ENCODE results near the gene GPRIN3. TPM values are rescaled to one million over a fixed set of nuclear protein-coding genes. Genes with fewer than 3 reads are reported as not detected.

The GPRIN3 gene
- total RNA-seq, 2 donors from 2014 or later: 5.7 to 9.0 TPM

- no peak for TF ChIP-seq CTCF (IDR thresholded peaks at IDR 0.05)
- Histone ChIP-seq H3K27ac (no peak overlapping the region), H3K4me1 (ENCODE audit: control insufficient read depth in 1 of 2, low read depth in 2 of 2) (no peaks in the 10 kb centered on the region), H3K4me3 (no peak overlapping the region), H3K36me3 (no peaks in the 10 kb centered on the region), H3K9me3 (no peaks in the 10 kb centered on the region), H3K27me3 (replicated peaks; ENCODE audit: insufficient read depth) (no peaks in the 10 kb centered on the region)
- no peak for ATAC-seq (ENCODE audit: insufficient number of reproducible peaks, low FRiP score, low read depth)
- no peak for DNase-seq (ENCODE audit: low spot score)
Observed at GRCh38 chr4:89196745-89197144, 110.9 kb downstream of the GPRIN3 start.

GRCh38 chr4:89196056-89196674 lies 111.4 kb downstream of the GPRIN3 start:
- ATAC-seq (ENCODE audit: insufficient number of reproducible peaks, low FRiP score, low read depth): no peak
- no peak overlapping the region for H3K27ac ChIP-seq
- no peak for DNase-seq (ENCODE audit: low spot score)
- no peaks in the 10 kb centered on the region for H3K36me3 ChIP-seq
- no peaks in the 10 kb centered on the region for H3K4me1 ChIP-seq (ENCODE audit: control insufficient read depth in 1 of 2, low read depth in 2 of 2)
- no peaks in the 10 kb centered on the region for H3K9me3 ChIP-seq
- TF ChIP-seq CTCF (IDR thresholded peaks at IDR 0.05): no peak
- H3K4me3 ChIP-seq: no peak overlapping the region
- H3K27me3 ChIP-seq (replicated peaks; ENCODE audit: insufficient read depth): no peaks in the 10 kb centered on the region

- Histone ChIP-seq H3K4me3 (no peak overlapping the region), H3K36me3 (no peaks in the 10 kb centered on the region), H3K4me1 (ENCODE audit: control insufficient read depth in 1 of 2, low read depth in 2 of 2) (no peaks in the 10 kb centered on the region), H3K27ac (no peak overlapping the region), H3K27me3 (replicated peaks; ENCODE audit: insufficient read depth) (no peaks in the 10 kb centered on the region), H3K9me3 (no peaks in the 10 kb centered on the region)
- ATAC-seq (ENCODE audit: insufficient number of reproducible peaks, low FRiP score, low read depth) (no peak), DNase-seq (ENCODE audit: low spot score) (no peak)
- no peak for TF ChIP-seq CTCF (IDR thresholded peaks at IDR 0.05)
Observed at GRCh38 chr4:89193843-89194242, 113.8 kb downstream of the GPRIN3 start.

Other genes starting within 250 kb of the GPRIN3 start
- gene TIGD2, start 196.3 kb downstream of the GPRIN3 start, total RNA-seq: 1 to 10 TPM; 2.8 TPM

Measured in thoracic aorta (tissue), 2 donors.